ENCODE data around the gene CLSTN2. TPM values are rescaled to one million over a fixed set of nuclear protein-coding genes. Genes with fewer than 3 reads are reported as not detected.

Gene CLSTN2
- total and polyA plus RNA-seq, 4 donors, result 0.09 to 2.2 (median 0.55) TPM

DNA sequence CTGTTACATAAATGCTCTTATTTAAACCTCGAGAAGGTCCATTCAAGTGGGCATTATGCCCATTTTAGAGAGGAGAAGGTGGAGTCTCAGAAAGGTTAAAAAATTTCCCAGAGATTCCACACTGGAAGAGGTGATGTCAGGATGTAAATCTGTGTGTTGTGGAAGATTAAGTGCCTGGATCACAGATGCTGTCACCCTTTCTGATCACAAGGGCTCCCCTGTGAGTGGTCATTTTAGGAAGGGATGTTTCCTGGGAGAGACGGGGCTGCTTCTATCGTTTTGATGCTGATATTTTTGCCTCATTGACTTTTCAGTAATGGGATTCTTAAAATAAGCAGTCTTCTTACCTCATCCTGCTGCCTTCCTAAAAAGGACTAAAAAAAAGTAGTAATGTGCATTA, 132.5 kb downstream of the CLSTN2 start (continued):
- TF ChIP-seq, protein P1, sequence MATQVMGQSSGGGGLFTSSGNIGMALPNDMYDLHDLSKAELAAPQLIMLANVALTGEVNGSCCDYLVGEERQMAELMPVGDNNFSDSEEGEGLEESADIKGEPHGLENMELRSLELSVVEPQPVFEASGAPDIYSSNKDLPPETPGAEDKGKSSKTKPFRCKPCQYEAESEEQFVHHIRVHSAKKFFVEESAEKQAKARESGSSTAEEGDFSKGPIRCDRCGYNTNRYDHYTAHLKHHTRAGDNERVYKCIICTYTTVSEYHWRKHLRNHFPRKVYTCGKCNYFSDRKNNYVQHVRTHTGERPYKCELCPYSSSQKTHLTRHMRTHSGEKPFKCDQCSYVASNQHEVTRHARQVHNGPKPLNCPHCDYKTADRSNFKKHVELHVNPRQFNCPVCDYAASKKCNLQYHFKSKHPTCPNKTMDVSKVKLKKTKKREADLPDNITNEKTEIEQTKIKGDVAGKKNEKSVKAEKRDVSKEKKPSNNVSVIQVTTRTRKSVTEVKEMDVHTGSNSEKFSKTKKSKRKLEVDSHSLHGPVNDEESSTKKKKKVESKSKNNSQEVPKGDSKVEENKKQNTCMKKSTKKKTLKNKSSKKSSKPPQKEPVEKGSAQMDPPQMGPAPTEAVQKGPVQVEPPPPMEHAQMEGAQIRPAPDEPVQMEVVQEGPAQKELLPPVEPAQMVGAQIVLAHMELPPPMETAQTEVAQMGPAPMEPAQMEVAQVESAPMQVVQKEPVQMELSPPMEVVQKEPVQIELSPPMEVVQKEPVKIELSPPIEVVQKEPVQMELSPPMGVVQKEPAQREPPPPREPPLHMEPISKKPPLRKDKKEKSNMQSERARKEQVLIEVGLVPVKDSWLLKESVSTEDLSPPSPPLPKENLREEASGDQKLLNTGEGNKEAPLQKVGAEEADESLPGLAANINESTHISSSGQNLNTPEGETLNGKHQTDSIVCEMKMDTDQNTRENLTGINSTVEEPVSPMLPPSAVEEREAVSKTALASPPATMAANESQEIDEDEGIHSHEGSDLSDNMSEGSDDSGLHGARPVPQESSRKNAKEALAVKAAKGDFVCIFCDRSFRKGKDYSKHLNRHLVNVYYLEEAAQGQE (IDR thresholded peaks at IDR 0.05), result no peak
- TF ChIP-seq GABPA (IDR thresholded peaks at IDR 0.05 in 1 of 2, conservative IDR thresholded peaks at IDR 0.05 in 1 of 2), result no peak
- TF ChIP-seq, protein P2, sequence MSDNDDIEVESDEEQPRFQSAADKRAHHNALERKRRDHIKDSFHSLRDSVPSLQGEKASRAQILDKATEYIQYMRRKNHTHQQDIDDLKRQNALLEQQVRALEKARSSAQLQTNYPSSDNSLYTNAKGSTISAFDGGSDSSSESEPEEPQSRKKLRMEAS (IDR thresholded peaks at IDR 0.05), result no peak
- TF ChIP-seq, protein P3, sequence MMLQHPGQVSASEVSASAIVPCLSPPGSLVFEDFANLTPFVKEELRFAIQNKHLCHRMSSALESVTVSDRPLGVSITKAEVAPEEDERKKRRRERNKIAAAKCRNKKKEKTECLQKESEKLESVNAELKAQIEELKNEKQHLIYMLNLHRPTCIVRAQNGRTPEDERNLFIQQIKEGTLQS (IDR thresholded peaks at IDR 0.05), result no peak
- TF ChIP-seq YY1 (IDR thresholded peaks at IDR 0.05), result no peak
- TF ChIP-seq FOXA1 (IDR thresholded peaks at IDR 0.05), result no peak
- no peak for TF ChIP-seq NR2F2 (IDR thresholded peaks at IDR 0.05)

DNA sequence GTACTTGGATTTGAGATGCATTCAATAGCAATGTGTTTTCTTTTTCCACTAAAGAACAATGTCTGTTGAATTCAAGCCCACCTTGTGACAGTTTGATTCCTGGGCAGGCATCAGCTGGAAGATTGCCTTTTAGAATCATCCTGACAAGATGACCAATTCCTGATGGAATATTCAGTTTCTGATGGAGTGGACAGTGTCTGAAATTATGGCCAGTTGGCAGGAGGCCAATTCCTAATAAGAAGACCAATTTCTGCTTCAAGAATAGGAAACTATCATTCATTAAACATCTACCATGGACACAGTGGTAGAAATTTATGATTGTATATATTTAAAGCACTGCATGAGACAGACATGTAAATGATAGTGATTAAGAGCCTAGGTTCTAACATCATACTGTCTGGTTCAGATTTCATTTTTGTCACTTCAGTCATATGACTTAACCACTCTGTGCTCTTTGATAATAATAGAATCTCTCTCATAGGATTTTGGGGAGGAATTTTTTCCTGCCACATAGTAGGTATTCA, 133.6 kb downstream of the CLSTN2 start:
- no peak overlapping the region for H3K27ac ChIP-seq (ENCODE audit: low read depth in 1 of 2, low read length in 2 of 2)

More for the DNA sequence above, 133.6 kb downstream of the CLSTN2 start:
- no peaks in the 10 kb centered on the region for H3K9me3 ChIP-seq (ENCODE audit: control insufficient read depth in 4 of 4, low read length in 3 of 4)
- H3K36me3 ChIP-seq (ENCODE audit: control insufficient read depth in 4 of 4, insufficient read depth in 3 of 4, low read depth in 1 of 4, low read length in 3 of 4), result no peaks in the 10 kb centered on the region
- H3K4me1 ChIP-seq (ENCODE audit: control insufficient read depth in 4 of 4, insufficient read depth in 4 of 4, low read length in 3 of 4), result no peaks in the 10 kb centered on the region
- no peak for TF ChIP-seq SP1 (IDR thresholded peaks at IDR 0.05)
- no peak for TF ChIP-seq FOXA2 (IDR thresholded peaks at IDR 0.05)
- no peak for TF ChIP-seq RXRA (IDR thresholded peaks at IDR 0.05)
- TF ChIP-seq YY1 (IDR thresholded peaks at IDR 0.05), result no peak
- TF ChIP-seq, protein P1 (IDR thresholded peaks at IDR 0.05), result no peak
- TF ChIP-seq FOXA1 (IDR thresholded peaks at IDR 0.05), result no peak
- TF ChIP-seq JUND (IDR thresholded peaks at IDR 0.05), result no peak
- TF ChIP-seq, protein P3 (IDR thresholded peaks at IDR 0.05), result no peak
- TF ChIP-seq RAD21 (IDR thresholded peaks at IDR 0.05), result no peak
- TF ChIP-seq, protein P4, sequence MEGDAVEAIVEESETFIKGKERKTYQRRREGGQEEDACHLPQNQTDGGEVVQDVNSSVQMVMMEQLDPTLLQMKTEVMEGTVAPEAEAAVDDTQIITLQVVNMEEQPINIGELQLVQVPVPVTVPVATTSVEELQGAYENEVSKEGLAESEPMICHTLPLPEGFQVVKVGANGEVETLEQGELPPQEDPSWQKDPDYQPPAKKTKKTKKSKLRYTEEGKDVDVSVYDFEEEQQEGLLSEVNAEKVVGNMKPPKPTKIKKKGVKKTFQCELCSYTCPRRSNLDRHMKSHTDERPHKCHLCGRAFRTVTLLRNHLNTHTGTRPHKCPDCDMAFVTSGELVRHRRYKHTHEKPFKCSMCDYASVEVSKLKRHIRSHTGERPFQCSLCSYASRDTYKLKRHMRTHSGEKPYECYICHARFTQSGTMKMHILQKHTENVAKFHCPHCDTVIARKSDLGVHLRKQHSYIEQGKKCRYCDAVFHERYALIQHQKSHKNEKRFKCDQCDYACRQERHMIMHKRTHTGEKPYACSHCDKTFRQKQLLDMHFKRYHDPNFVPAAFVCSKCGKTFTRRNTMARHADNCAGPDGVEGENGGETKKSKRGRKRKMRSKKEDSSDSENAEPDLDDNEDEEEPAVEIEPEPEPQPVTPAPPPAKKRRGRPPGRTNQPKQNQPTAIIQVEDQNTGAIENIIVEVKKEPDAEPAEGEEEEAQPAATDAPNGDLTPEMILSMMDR (IDR thresholded peaks at IDR 0.05; ENCODE audit: low read depth, low read length, missing input control), result no peak
- TF ChIP-seq EGR1 (IDR thresholded peaks at IDR 0.05; ENCODE audit: low read depth in 2 of 2), result no peak
- TF ChIP-seq HNF4A (conservative IDR thresholded peaks at IDR 0.05), result no peak
- TF ChIP-seq, protein P2 (IDR thresholded peaks at IDR 0.05), result no peak
- TF ChIP-seq NR2F2 (IDR thresholded peaks at IDR 0.05), result no peak
- H3K4me3 ChIP-seq (ENCODE audit: low read depth in 1 of 3, low read length in 3 of 3), result no peak overlapping the region
- H3K27me3 ChIP-seq (ENCODE audit: control insufficient read depth in 4 of 4, insufficient read depth in 4 of 4, low read length in 3 of 4), result no peaks in the 10 kb centered on the region
- H3K9ac ChIP-seq (ENCODE audit: low read depth in 1 of 2, low read length in 2 of 2), result no peak overlapping the region
- no peak for DNase-seq (ENCODE audit: low spot score)
